Activated naive CD4-positive, alpha-beta T cell treated with anti-CD3 and anti-CD28 coated beads, Interleukin-2, amount 10 ng/mL, durations not matched to agents 7 days and 5 days (primary cell): ENCODE data around the gene JUND.
A peak's percentile ranks its signal among the peaks of the same experiment; 100 is the strongest.

ENCODE experiments used
- CTCF ChIA-PET: fragments of 350-600 bp; sonication (Branson Sonifier 250); formaldehyde crosslinking; loops from one replicate; lab custom pipeline; 2021; ENCODE audit warnings: antibody characterized with exemption; lab: Charles Lee
- DNase-seq: peaks from one replicate; pipeline ENCODE4 v3.0.0-alpha.2; 2020
- H3K27ac Mint-ChIP-seq: one replicate; pipeline ENCODE4 v1.8.0; 2021; ENCODE audit warnings: mild to moderate bottlenecking, moderate library complexity, mixed read lengths
- H3K27me3 Mint-ChIP-seq: one replicate; pipeline ENCODE4 v1.8.0; 2021; ENCODE audit warnings: mild to moderate bottlenecking, mixed read lengths
- H3K36me3 Mint-ChIP-seq: one replicate; pipeline ENCODE4 v1.8.0; 2021; ENCODE audit warnings: mixed read lengths
- H3K4me1 Mint-ChIP-seq: one replicate; pipeline ENCODE4 v1.8.0; 2021; ENCODE audit warnings: mixed read lengths
- H3K4me3 Mint-ChIP-seq: one replicate; pipeline ENCODE4 v1.8.0; 2021; ENCODE audit warnings: mild to moderate bottlenecking, moderate library complexity, mixed read lengths
- H3K9me3 Mint-ChIP-seq: one replicate; pipeline ENCODE4 v1.8.0; 2021; ENCODE audit warnings: mixed read lengths

Gene JUND

DNA sequence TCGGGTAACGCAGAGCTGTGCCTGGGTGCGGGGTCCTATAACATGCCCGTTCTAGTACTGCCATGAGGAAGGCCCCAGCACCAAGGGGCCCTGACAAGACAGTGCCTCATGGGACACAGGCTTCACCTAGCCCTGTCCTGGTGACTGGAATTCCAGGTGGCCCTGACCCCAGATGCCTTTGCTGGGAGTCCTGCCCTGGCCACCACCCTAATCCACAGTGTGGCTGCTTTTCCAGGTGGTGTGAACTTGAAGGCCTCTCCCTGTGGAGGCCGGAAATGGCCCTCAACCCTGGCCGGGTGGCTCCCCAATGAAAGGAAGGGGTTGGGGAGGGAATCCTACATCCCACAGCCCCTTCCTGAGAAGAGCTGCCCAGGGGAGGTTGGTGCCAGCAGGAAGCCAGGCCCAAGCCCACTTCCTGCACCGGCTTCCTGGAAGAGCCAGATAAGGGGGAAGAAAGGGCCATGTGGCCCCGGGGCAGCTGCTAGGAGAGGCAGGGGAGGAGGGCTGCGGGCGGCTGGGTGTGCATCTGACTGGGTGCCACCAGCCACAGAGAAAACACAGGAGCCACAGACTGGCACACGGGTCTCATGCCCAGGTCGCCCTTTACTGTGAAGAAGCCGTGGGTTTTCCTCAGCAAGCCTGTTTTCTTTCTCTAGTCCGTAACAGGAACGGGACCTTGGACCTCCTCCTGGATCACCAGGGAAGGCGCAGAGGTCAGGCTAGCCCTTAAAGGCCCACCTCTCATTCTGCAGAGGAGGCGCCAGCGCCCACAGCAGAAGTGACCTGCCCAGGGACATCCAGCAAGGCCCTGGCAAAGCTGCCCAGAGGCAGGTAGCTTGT is 36.8 kb upstream of the JUND start:
- H3K36me3 Mint-ChIP-seq = peaks cover 42% of the 10 kb centered on the region
- H3K27ac Mint-ChIP-seq = peak overlapping the region; percentile 97
- no peaks in the 10 kb centered on the region for H3K27me3 Mint-ChIP-seq
- CTCF ChIA-PET = interaction anchor here (1.2 to 11.4 kb wide), 4 partner anchors 10 to 101 kb away, joined by 3 to 236 read pairs (median 4); partner anchors contain the start of genes IQCN, JUND and SSBP4
- H3K9me3 Mint-ChIP-seq = no peaks in the 10 kb centered on the region
- peak overlapping the region; percentile 66 for H3K4me3 Mint-ChIP-seq
- peak; percentile 72 for DNase-seq
- peaks cover 64% of the 10 kb centered on the region for H3K4me1 Mint-ChIP-seq

DNA sequence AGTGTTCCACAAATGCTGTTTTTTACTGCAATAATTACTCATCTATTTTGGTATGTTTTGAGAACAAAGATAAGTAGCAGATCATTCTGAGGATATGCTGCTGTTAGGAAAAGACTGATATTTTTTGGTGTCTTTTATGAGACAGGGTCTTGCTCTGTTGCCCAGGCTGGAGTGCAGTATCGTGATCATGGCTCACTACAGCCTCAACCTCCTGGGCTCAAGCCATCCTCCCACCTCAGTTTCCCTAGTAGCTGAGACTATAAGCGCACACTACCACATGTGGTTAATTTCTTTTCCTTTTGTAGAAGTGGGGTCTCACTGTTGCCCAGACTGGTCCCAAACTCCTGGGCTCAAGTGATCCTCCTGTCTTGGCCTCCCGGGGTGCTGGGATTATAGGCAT is 32.0 kb upstream of the JUND start:
- Mint-ChIP-seq H3K9me3 (no peaks in the 10 kb centered on the region), H3K36me3 (peaks cover 34% of the 10 kb centered on the region), H3K4me3 (no peak overlapping the region), H3K27me3 (no peaks in the 10 kb centered on the region), H3K4me1 (peaks cover 40% of the 10 kb centered on the region), H3K27ac (no peak overlapping the region)
- CTCF ChIA-PET = interaction anchor here (11.4 kb wide), 1 partner anchor 35 kb away, joined by 236 read pairs; the partner anchor contains the start of genes IQCN and JUND
- no peak for DNase-seq

DNA sequence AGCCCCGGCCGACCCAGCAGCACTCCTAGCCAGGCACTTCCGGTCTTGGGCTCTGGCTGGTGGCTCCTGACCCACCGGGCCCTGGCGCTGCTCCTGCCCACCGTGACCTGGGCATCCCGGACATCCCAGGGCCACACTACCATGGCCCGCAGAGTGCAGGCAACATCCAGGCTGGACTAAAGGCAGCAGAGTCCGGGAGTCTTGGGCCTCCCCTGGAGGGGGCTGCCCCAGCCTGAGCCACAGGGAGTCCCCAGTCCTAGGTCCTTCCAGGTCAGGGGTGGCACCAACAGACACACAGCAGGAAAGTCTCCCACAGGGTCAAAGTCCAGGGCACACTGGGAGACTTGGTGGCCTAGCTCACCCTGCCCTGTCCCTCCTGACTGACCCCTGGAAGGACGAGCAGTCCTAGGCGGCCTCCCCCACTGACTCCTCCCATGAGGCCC is 30.7 kb upstream of the JUND start:
- H3K4me3 Mint-ChIP-seq = no peak overlapping the region
- H3K9me3 Mint-ChIP-seq = no peaks in the 10 kb centered on the region
- peaks cover 39% of the 10 kb centered on the region for H3K36me3 Mint-ChIP-seq
- H3K27ac Mint-ChIP-seq = no peak overlapping the region
- CTCF ChIA-PET = interaction anchor here (1.0 to 11.4 kb wide), 2 partner anchors 10 to 34 kb away, joined by 3 to 236 read pairs; partner anchors contain the start of genes IQCN and JUND
- DNase-seq = no peak
- H3K4me1 Mint-ChIP-seq = peaks cover 38% of the 10 kb centered on the region
- no peaks in the 10 kb centered on the region for H3K27me3 Mint-ChIP-seq

DNA sequence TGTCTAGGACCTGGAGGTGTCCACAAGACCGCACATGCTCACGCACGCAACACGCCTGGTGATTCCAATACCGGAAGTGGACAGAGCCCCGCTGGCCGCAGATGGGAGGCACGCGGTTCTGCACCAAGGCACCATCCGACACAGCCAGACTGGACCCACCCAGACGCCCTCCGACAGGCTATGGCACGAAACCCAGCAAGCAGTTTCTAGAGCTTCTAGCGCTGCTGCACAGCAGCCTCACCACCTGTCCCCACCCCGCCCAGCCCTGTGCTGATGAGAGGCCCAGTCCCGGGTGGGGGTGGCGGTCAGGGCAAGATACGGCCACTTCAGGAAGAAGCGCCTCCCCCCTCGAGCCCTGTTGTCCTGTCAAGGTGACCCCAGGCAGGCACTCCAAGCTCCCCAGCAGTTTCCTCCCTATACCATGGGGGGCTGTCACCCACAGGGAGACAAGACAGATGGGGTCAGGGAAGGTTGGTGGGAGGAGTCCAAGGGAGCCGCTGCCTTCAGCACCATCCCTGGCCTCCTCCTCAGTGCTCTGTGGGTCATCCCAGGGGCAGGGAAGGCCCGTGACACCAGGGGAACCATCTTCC is 30.2 kb upstream of the JUND start:
- Mint-ChIP-seq H3K36me3 (peaks cover 44% of the 10 kb centered on the region), H3K4me3 (no peak overlapping the region), H3K4me1 (peaks cover 41% of the 10 kb centered on the region), H3K9me3 (no peaks in the 10 kb centered on the region), H3K27ac (no peak overlapping the region), H3K27me3 (no peaks in the 10 kb centered on the region)
- CTCF ChIA-PET = interaction anchor here (1.4 kb wide), 1 partner anchor 32 kb away, joined by 7 read pairs; no protein-coding TSS in a partner anchor
- no peak for DNase-seq

DNA sequence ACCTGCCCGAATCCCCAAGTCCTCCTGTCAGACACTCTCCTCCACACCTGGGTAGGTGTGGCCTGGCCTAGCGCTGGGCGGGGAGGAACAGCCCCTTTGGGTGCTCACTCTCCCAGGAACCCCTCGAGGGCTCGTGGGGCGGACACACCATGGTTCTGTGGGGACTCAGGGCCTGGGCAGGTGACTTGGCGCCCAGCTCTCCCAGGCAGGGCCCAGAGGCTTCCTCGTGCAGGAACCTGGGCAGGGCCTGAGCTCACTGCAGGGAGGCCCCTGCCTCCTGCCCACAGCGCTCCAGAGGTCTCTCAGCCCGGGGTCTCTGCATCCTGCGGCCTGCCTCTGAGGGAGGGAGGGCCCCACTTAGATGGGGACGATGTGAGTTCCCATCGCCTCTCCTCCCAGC is 29.5 kb upstream of the JUND start:
- CTCF ChIA-PET = interaction anchor here (1.0 to 1.4 kb wide), 2 partner anchors 31 to 35 kb away, joined by 3 to 7 read pairs; no protein-coding TSS in a partner anchor
- peaks cover 48% of the 10 kb centered on the region for H3K36me3 Mint-ChIP-seq
- DNase-seq = no peak
- H3K27ac Mint-ChIP-seq = peak overlapping the region; percentile 33
- H3K4me3 Mint-ChIP-seq = no peak overlapping the region
- H3K27me3 Mint-ChIP-seq = no peaks in the 10 kb centered on the region
- peaks cover 44% of the 10 kb centered on the region for H3K4me1 Mint-ChIP-seq
- no peaks in the 10 kb centered on the region for H3K9me3 Mint-ChIP-seq

DNA sequence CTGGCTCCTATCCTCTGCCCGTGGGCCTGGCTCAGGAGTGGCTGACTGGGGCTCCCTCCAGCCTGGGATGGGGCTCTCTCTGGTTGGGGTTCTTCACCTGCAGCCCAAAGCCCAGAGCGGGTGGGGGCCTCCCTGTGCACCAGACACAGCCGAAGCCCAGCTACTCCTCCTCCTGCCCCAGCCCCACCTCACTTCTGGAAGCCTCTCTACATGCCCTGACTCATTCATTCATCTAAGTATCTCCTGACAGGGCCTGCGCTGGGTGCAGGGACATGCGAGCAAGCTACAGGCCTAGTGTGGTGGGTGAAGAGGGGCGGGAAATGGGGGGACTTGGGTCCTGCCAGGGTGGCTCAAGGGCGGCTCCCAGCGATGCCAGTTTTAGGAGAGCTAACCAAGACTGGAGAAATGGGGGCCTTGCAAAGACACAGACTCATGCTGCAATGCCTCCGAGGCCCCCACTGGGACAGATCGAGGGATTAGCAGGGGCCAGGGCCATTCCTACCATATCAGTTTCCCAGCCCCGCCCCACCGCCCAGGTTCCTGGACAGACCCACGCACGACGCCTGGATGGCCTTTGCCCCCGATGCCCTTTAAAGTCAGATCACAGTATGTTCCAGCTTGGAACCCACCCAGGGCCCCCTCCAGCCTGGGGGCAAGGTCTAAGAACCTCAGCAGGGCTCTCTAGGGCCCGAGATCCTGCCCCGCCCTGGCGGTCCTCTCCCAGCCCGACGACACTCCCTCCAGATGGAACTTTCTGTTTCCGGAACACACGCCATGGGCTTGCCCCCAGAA is 28.9 kb upstream of the JUND start:
- Mint-ChIP-seq H3K4me1 (peaks cover 45% of the 10 kb centered on the region), H3K27me3 (no peaks in the 10 kb centered on the region), H3K9me3 (no peaks in the 10 kb centered on the region), H3K36me3 (peaks cover 46% of the 10 kb centered on the region), H3K27ac (peak overlapping the region; percentile 67), H3K4me3 (no peak overlapping the region)
- CTCF ChIA-PET = interaction anchor here (1.0 to 1.4 kb wide), 2 partner anchors 30 to 35 kb away, joined by 3 to 7 read pairs; no protein-coding TSS in a partner anchor
- no peak for DNase-seq

DNA sequence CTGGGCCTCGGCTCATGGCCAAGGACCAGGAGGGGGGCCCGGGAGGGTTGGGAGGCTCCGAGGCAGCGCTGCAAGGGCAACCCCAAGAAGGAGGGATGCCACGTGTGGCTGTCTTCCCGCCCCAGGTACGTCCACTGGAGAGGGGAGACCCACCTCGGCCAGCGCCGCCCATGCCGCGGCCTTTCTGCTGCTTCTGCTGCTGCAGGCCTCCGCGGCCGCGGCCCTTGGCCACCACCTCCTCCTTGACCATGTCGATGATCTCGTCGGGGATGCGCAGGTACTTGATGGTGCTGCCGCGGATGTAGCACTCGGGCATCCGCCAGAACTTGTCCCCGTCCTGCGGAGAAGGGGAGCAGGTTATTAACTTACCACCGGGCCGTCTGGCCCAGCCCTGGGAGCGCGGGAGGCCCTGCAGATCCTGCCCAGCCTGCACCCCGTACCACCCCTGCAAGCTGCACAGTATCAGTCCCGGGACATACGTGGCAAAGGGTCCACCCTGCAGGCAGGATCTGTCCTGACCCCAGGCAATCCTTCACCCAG is 28.2 kb upstream of the JUND start:
- H3K36me3 Mint-ChIP-seq = peaks cover 50% of the 10 kb centered on the region

DNA sequence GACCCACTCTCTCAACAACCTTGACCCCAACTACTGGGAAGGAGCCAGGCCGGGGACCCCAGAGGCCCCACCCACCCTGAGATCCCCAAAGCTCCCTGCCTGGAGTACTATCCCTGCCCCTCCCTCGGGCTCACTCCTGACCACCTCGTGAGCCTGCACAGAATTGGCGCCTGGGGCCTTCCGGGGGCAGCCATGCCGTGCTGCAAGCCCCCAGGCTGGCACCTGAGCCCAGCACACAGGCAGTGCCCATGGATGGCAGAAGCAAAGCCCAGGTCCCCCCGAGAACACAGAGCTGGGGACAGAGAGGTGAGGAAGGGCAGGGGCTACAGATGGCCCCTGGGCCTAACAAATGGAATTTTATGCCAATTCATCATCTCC is 27.5 kb upstream of the JUND start:
- Mint-ChIP-seq H3K4me3 (no peak overlapping the region), H3K4me1 (peaks cover 49% of the 10 kb centered on the region), H3K27me3 (no peaks in the 10 kb centered on the region), H3K9me3 (no peaks in the 10 kb centered on the region), H3K36me3 (peaks cover 49% of the 10 kb centered on the region), H3K27ac (peak overlapping the region; percentile 67)
- DNase-seq = no peak
- CTCF ChIA-PET = interaction anchor here (1.4 kb wide), 1 partner anchor 29 kb away, joined by 4 read pairs; no protein-coding TSS in a partner anchor

More for the DNA sequence above, 28.2 kb upstream of the JUND start:
- CTCF ChIA-PET = no interaction called here
- Mint-ChIP-seq H3K9me3 (no peaks in the 10 kb centered on the region), H3K27ac (peak overlapping the region; percentile 67), H3K27me3 (no peaks in the 10 kb centered on the region), H3K4me1 (peaks cover 50% of the 10 kb centered on the region), H3K4me3 (no peak overlapping the region)
- no peak for DNase-seq

DNA sequence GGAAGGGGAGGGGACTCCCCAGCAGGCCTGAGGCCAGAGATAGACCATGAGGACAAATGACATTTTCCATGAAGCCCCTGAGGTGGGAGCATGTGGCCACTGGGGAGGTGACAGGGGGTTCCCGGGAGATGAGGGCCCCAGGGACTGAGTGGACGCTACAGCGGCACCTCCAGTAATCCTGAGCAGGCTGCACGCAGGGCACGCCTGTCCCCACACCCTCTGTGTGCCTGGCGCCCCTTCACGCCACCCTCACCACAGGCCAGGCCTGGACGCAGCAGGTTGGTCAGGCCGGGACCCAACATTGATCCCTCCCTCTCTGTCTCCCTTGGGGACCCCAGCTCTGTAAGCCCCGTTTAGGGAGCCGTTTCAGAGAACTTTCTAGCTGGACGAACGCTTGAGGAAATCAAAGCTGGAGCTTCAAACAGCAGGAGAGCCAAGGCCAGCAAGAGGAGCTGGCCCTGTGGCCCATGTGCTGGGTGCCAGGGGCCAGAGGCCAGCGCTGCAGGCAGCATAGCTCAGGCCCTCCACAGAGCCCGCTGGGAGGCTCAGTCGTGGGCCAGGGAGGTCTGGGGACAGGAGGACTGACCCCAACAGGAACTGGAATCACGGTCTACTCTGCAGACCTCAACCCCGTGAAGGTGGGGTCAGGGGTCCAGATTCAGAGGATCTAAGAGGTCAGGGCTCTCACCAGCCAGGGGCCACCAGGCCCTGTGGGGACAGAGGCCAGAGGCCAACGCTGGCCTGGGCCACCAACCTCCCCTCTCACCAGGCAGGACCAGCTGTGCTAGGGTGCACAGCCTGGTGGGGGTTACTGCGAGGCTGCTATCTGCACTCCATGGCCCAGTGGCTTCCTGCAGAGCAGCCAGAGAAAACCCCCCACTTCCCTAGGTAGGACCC is 26.9 kb upstream of the JUND start:
- H3K4me1 Mint-ChIP-seq = peaks cover 53% of the 10 kb centered on the region
- H3K27ac Mint-ChIP-seq = peak overlapping the region; percentile 99

DNA sequence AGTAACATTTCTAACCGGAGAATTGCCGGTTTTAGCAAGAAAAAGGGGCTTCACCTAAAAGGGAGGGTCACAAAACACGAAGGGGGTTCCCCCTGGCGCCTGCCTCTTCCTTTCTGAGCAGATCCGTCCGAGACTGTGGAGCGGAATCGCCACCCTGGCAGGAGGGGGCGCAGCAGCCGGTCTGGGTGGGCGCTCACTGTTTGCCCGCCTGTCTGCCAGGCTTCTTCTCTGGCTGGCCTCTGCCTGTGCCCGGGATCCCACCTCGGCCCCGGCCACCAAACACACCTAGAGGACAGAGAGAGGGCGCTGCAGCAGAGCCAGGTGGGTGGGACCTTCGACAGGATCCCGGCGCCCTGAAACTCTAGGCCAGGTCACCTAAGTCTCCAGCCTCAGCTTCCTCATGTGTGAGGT is 25.9 kb upstream of the JUND start:
- Mint-ChIP-seq H3K36me3 (peaks cover 43% of the 10 kb centered on the region), H3K4me3 (peak overlapping the region; percentile 94), H3K4me1 (peaks cover 51% of the 10 kb centered on the region), H3K27me3 (no peaks in the 10 kb centered on the region), H3K27ac (peak overlapping the region; percentile 99), H3K9me3 (no peaks in the 10 kb centered on the region)
- no peak for DNase-seq
- CTCF ChIA-PET = interaction anchor here (0.9 to 1.3 kb wide), 4 partner anchors 15 to 28 kb away, joined by 3 to 14 read pairs (median 4); partner anchors contain the start of gene JUND

More for the DNA sequence above, 26.9 kb upstream of the JUND start:
- no peaks in the 10 kb centered on the region for H3K9me3 Mint-ChIP-seq
- H3K4me3 Mint-ChIP-seq = no peak overlapping the region
- CTCF ChIA-PET = interaction anchor here (1.4 kb wide), 1 partner anchor 29 kb away, joined by 4 read pairs; no protein-coding TSS in a partner anchor
- DNase-seq = no peak
- peaks cover 50% of the 10 kb centered on the region for H3K36me3 Mint-ChIP-seq
- no peaks in the 10 kb centered on the region for H3K27me3 Mint-ChIP-seq

DNA sequence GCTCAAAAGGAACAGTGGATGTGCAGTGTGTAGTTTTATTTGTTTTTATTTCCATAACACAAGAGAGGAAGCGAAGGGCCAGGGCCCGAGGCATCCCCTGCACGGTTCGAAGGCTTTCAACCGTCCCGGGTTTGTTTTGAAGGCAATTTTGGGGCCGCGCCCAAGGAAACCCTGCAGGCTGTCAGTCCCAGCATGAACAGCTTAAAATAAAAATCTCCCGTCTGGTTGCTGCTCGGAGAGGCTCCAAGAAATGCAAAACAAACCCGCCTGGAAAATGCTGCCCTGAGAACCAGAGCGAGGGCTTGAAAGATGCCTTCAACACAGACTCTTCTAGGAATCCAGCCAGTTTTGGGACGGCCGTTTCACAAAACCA is 25.5 kb upstream of the JUND start:
- peaks cover 55% of the 10 kb centered on the region for H3K4me1 Mint-ChIP-seq
- no peaks in the 10 kb centered on the region for H3K27me3 Mint-ChIP-seq
- H3K9me3 Mint-ChIP-seq = no peaks in the 10 kb centered on the region
- CTCF ChIA-PET = interaction anchor here (0.9 to 1.3 kb wide), 4 partner anchors 15 to 28 kb away, joined by 3 to 14 read pairs (median 4); partner anchors contain the start of gene JUND
- peaks cover 43% of the 10 kb centered on the region for H3K36me3 Mint-ChIP-seq
- H3K4me3 Mint-ChIP-seq = peak overlapping the region; percentile 94
- peak; percentile 61 for DNase-seq
- H3K27ac Mint-ChIP-seq = peak overlapping the region; percentile 99

DNA sequence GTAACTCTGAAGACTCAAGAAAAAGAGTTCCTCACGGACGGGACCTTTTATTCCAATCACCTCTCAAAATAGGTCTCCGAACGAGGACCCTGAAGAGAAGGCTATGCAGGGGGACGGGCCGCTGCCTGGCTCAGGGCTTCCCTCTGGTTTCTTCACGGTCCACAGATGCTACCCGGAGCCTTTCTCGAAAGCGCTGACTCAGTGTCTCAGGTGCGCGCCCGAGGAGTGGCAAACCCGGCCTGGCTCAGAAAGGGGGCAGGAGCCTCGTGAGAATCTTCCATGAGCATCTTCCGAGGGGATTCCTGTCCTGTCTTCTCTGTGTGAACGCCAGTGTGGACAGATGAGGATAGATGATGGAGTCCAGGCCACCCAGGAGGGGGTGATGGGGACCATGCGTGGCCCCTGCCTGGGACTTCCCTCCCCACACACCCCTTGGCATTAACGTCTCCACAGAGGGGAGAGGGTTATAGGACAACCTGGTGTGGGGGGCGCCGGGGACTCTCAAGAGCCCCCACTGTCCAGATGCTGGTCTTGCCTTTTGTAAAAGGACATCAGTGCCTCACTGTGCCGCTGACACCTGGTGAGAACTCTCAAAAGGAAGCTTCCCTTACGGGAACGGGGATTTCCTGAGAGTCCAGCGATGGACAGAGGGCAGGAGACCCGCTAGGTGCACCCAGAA is 24.9 kb upstream of the JUND start:
- peaks cover 58% of the 10 kb centered on the region for H3K4me1 Mint-ChIP-seq
- peaks cover 43% of the 10 kb centered on the region for H3K36me3 Mint-ChIP-seq
- no peak for DNase-seq
- peak overlapping the region; percentile 99 for H3K27ac Mint-ChIP-seq
- H3K9me3 Mint-ChIP-seq = no peaks in the 10 kb centered on the region
- H3K4me3 Mint-ChIP-seq = peak overlapping the region; percentile 94
- CTCF ChIA-PET = interaction anchor here (0.9 to 1.3 kb wide), 4 partner anchors 16 to 27 kb away, joined by 3 to 14 read pairs (median 4); partner anchors contain the start of gene JUND
- no peaks in the 10 kb centered on the region for H3K27me3 Mint-ChIP-seq
